Cerebellar nuclear complex (tissue), 1 donor: ENCODE data around the gene ADM2.
"Not testable (repeated sequence)": the region's sequence is repeated elsewhere in the genome, so short reads cannot be mapped to it uniquely, and the experiment has no call there.

ENCODE experiments used
- DNase-seq, 2 experiments: peaks; one replicate each; lab custom pipeline; 2025; lab: John Stamatoyannopoulos, UW

The ADM2 gene

GRCh38 chr22:50506611-50507420, 25.5 kb downstream of the ADM2 start:
- no peak for DNase-seq

- DNase-seq: peak; percentile 42 to 89
These were observed 26.2 kb downstream of the ADM2 start, which contains the start of gene LMF2 for GRCh38 chr22:50507421-50507990. Gene LMF2, minus strand, starts transcription at chr22:50507702. Its CDS starts 27 bp downstream, at chr22:50507675.

GRCh38 chr22:50507991-50508884, 26.9 kb downstream of the ADM2 start, which contains the start of gene NCAPH2:
Gene NCAPH2, plus strand, starts transcription at chr22:50508224. Its CDS starts 114 bp downstream, at chr22:50508338.
- DNase-seq: peak in 1 of 2 experiments; percentile 92

- DNase-seq: no peak
These were observed 27.6 kb downstream of the ADM2 start for GRCh38 chr22:50508897-50509296.

- DNase-seq: no peak
These were observed 31.8 kb downstream of the ADM2 start for GRCh38 chr22:50513175-50513574.

- DNase-seq: no peak
These were observed 34.7 kb downstream of the ADM2 start for GRCh38 chr22:50516068-50516467.

GRCh38 chr22:50516891-50517290, 35.5 kb downstream of the ADM2 start:
- no peak for DNase-seq

- DNase-seq: no peak
These were observed 36.3 kb downstream of the ADM2 start for GRCh38 chr22:50517495-50518260.

- no peak for DNase-seq
These were observed 37.3 kb downstream of the ADM2 start for GRCh38 chr22:50518606-50519005.

- DNase-seq: no peak
These were observed 37.8 kb downstream of the ADM2 start for GRCh38 chr22:50519151-50519550.

- not testable (repeated sequence) for DNase-seq
These were observed 38.8 kb downstream of the ADM2 start for GRCh38 chr22:50520184-50520583.

GRCh38 chr22:50520826-50521453, 39.6 kb downstream of the ADM2 start:
- DNase-seq: no peak

GRCh38 chr22:50521710-50522109, 40.4 kb downstream of the ADM2 start:
- DNase-seq: no peak

- no peak for DNase-seq
These were observed 41.0 kb downstream of the ADM2 start for GRCh38 chr22:50522208-50522805.

GRCh38 chr22:50522806-50523438, 41.6 kb downstream of the ADM2 start:
- no peak for DNase-seq

GRCh38 chr22:50523458-50523805, 42.1 kb downstream of the ADM2 start:
- no peak for DNase-seq

GRCh38 chr22:50523806-50524675, 42.7 kb downstream of the ADM2 start:
- no peak for DNase-seq

GRCh38 chr22:50524676-50525103, 43.3 kb downstream of the ADM2 start:
- DNase-seq: no peak
